HCEC 1CT (cell line): ENCODE measurements around the gene IGSF21.

Experiments
- DNase-seq: peaks from one replicate; pipeline ENCODE4 v3.0.0-alpha.2; 2017

The IGSF21 gene

DNA sequence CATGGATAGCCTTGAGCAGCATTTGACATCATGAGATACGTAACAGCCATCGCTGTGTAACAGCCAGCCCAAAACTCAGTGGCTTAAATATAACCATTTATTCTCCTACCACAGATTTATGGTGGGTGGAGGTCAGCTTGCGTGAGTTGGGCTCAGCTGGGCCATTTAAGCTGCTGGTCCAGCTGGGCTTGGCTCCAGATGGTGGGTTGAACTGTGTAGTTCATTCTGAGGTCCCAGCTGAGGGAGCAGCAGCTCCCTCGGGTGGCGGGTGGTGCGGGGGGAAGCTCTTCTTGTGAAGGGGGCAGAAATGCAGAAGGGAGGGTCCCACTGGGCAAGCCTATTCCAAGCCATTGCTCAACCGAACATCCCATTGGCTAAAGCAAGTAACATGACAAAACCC lies 75.9 kb downstream of the IGSF21 start:
- no peak for DNase-seq

DNA sequence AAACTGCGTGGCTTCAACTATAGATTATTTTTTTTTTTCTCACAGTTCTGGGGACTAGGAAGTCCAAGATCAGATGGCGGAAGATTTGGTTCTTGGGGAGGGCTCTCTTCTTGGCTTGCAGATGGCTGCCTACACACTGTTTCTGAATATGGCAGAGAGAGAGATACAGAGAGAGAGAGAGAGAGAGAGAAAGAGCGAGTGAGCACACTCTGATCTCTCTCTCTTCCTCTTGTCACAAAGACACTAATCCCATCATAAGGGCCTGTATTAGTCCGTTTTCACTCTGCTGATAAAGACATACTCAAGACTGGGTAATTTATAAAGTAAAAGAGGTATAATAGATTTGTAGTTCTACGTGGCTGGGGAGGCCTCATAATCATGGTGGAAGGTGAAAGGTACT lies 79.5 kb downstream of the IGSF21 start:
- DNase-seq = no peak

DNA sequence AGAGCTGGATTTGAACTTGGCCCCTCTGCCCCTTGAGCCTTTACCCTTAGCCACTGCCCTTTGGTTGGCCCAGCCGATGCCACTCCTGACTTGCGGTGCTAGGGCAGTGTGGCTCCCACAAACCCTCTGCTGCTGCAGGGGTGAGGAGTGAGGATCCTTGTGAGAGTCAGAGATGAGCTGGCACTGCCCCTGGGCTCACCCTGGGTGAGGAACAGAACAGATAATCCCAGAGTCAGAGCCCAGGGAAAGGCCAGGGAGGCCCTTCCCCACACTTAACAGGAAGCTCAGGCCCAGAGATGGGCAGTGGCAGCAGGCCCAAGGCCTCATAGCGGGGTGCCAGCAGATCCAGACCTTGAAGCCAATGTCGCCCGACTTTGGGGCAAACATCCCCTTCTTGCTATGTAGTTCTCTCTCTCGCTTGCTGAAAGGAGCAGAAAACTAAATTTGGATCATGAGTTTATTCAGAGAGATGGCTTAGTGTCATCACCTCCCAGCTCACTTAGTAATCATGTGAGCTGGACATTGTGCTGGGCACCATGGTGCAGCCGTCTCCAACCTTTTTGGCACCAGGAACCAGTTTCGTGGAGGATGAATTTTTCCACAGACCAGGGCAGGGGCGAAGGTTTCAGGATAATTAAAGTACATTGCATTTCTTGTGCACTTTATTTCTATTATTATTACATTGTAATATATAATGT lies 81.4 kb downstream of the IGSF21 start:
- no peak for DNase-seq

DNA sequence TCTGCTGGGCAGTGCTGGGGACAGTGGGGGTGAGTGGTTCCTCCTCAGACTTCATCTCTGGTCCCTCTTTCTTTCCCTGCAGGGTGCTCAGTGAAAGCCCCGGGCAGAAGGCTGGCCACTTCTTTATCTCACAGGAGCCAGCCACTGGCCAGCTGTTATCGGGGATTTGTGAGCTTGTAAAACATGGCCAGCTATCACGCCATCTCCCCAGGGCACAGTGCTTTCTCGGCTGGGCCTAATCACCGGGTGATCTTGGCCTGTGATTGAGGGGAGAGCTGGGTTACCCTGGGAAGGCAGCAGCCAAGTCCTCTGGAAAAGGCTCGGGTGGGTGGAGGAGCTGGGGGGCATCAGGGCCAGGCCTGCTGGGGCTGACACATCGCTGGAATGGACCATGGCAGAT lies 83.0 kb downstream of the IGSF21 start:
- no peak for DNase-seq

DNA sequence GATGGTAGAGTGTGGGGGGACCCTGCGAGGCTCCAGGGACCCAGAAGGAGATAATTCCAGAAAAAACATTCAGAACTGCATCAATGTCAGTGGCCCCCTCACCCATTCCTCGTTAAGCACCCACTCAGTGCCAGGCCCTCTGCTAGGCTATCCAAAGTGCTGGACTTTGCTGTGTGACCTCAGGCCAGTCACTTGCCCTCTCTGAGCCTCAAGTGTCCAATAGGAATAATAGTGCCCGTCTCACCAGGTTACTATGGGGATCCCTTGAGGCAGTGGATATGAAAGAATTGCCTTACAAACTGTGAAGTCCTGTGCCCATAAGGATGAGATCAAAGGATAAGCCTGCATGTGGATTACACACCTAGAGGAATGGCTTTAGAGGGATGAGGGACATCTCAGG lies 83.4 kb downstream of the IGSF21 start:
- DNase-seq = no peak

DNA sequence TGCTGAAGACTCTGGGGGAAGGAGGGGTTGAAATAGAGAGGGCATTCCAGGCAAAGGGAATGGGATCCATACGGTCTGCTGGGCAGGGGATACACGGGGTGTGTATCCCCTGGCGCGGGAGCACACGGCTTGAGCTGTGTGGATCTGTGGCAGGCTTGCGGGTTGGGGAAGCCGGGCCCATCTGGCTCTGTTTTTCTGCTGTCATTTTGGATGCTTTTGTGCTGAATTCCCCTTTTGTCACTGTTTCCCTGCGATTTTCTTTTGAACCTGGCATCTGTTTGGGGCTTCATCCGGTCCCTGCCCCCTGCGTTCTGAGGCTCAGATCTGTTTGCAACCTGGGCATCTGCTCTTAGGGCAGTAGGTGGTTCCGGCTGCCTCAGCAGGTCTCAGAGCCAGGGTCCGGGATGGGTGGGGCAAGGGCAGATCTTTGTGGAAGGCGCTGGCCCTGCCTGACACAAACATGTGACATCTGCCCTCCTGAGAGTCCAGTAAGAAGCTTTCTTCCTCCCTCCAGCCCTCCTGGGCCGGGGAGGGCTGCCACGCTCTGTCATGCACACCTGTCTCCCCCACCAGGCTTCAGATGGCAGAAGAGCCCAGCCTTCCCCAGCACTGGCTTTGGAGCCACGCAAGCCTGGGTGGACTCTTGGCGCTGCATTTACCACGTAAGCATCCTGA lies 84.0 kb downstream of the IGSF21 start:
- no peak for DNase-seq

DNA sequence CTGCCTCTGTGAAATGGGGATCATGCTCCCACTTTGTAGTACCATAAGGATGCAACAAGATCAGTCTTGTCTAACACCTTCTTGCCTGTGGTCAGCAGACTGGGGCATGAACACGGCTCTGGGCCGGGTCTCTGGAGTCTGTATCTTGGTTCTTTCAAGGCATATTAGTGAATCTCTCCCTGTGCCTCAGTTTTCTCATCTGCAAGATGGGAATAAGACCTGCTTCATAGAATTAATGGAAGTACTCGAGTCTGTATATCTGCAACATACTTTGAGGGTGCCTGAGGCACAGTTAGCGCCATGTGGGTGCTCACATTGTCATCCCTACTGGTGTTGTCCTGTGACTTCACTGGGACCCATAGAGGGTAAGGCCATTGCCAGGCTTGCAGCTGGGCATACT lies 84.6 kb downstream of the IGSF21 start:
- DNase-seq = no peak

DNA sequence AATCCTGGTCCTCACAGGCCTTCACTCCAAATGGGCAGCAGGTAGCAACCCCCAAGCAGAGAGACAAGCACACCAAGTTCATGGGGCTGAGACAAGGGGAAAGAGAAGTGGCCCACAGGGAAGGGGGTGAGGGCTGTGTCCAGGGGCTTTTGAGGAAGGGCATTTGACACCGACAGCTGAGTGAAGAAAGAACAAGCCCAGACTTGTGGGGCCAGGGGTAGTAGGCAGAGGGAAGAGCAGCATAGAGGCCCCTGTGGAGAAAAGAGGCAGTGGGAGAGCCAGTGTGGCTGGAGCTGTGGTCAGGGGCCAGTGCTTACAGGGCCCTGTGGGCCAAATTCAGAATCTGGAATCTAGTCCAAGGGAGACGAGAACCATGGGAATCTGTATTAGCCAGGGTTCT lies 85.4 kb downstream of the IGSF21 start:
- DNase-seq = no peak

DNA sequence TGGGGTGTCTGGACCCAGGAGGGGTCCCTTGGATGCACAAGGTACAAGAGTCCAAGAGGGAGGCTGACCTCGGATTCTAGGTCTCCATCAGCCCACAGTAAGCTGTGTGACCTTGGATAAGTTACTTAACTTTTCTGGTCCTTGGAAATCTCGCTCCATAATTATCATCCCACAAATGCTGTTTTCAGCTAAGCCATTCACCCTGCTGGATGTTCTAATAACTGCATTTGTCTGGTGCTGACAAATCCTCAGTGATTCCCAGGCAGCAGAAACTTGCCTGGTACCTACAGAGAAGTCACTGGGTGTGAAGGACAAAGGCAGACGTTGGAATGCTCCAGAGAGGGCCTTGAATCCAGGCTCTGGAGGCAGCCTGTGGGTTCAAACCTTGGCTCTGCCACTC lies 89.7 kb downstream of the IGSF21 start:
- DNase-seq = no peak

DNA sequence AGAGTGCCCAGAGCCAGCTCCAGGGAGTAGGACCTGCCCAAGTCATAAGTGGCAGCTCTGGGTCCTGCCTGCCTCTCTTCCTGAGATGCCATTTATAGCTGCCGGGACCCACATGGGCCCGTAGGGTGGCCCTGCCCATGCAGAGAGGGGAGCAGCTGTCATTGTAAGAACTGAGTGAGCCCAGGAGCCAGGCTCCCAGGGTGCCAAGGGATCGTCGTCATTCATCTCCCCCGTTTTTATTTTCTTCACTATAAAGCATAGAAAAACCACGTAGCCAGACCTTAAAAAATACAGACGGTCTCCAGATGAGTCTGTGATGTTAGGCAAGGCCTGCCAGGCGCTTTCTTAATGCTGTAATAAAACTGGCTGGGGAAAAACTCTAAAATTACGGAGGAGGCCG lies 90.7 kb downstream of the IGSF21 start:
- DNase-seq = no peak

DNA sequence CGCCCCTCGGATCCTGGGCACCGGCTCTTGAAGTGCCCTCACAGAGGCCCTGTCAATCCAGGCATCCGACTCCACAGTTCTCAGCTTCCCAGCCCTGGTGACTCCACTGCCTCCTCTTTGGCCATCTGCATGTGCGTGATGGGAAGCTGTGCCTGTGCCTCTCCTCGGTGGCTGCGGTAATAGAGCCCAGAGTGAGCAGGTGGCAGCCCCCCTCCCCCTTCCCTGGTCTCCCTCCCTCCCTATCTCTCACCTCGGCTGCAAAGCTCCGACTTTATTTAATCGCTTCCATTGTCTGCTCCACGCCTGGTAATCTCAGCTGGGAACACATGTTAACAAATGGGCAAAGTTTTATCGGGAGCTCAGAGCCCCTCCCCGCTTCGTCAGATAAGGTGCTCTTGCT lies 91.9 kb downstream of the IGSF21 start:
- DNase-seq = no peak

DNA sequence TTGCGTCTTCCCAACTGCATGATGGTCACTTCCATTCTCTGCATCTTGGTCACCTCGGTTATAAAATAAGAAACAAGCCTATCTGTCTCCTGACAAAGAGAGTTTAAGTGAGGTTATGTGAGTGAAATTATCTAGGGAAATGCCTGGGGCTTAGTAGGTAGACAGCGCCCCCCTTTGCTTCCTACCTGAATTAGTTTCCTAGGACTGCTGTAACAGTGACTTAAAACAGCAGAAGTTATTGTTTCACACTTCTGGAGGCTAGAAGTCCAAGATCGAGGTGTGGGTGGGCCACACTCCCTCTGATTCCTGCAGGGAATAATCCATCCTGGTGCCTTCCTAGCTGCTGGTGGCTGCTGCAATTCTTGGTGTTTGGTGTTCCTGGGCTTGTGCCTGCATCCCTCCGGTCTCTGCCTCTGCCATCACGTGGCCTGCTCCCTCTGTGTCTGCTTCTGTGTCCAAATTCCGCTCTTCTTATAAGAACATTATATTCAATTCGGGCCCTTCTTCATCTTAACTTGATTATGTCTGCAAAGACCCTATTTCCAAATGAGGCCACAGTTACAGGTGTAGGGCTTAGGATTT lies 92.6 kb downstream of the IGSF21 start:
- DNase-seq = no peak

DNA sequence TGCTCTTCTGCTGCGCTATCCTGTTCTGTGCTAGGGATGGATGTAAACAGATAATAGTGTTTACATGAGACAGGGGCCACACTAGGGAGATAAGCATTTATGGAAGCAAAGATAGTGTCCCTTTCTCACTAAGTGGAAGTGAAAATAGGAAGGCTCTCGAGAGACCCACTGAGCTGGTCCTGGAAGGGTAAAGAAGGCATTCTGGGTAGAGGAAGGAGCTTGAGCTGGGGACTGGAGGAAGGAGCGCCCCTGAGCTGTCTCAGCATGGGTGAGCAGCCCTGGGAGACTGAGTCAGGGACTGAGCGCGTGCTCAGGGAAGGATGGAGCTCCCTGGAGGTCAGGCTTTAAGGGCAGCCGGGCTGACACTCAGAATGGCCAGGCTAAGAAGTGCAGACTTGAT lies 93.3 kb downstream of the IGSF21 start:
- DNase-seq = no peak

DNA sequence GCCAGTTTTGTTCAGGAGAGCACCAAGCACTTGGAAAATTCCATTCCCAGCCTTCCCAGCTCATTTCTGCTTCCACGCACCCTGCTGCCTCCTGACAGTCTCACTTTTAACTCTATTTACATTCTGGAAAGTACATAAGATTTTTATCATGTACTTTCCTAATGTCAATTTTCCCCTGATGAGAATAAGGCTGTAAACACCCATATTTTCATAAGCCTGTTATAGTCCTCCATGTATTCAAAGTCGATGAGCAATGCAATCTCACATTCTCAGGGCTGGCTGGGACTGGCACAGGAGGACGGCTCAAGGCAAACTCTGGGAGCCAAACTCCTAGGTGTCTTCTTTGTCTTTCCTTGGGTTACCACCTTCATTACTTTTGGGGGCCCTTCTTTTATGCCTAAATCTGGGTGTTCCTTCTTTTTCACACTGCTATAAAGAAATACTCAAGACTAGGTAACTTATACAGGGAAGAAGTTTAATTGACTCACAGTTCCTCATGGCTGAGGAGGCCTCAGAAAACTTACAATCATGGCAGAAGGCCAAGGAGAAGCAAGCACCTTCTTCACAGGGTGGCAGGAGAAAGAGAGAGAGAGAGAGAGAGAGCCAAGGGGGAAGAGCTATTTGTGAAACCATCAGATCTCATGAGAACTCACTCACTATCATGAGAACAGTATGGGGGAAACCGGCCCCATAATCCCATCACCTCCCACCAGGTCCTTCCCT lies 94.6 kb downstream of the IGSF21 start:
- no peak for DNase-seq

DNA sequence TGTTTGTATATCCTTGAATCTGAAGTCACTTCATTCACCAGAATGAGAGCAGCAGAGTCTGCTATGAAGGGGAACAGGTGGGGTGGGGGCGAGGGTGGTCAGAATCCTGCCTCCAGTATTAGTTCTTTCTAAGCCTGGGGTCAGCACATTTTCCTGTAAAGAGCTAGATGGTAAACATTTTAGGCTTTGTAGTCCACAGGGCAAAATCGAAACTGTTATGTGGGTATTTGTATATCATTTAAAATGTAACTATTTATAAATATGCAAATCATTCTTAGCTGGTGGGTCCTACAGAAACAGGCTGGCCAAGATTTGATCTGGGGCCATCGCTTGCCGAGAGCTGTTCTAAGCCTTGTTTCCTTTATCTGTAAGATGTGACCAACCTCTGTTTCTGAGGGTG lies 96.0 kb downstream of the IGSF21 start:
- DNase-seq = no peak

DNA sequence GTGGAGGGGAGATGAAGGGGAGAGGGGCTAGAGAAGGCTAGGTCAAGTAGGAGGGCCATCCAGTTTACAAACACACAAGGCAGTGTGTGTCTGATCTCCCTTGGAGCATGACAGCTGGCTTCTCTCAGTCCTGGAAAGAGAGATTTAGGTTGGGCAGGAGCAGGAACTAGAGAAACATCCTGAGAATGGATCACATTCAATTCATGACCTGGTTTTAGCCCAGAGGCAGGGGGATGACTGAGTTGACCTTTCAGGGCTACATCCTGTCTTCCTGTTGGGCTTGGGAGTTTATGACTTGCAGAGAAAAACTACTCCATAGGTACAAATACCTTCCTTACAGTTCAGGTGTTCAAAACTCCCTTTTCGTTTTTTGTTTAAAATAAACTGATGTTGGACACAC lies 97.0 kb downstream of the IGSF21 start:
- DNase-seq = no peak

DNA sequence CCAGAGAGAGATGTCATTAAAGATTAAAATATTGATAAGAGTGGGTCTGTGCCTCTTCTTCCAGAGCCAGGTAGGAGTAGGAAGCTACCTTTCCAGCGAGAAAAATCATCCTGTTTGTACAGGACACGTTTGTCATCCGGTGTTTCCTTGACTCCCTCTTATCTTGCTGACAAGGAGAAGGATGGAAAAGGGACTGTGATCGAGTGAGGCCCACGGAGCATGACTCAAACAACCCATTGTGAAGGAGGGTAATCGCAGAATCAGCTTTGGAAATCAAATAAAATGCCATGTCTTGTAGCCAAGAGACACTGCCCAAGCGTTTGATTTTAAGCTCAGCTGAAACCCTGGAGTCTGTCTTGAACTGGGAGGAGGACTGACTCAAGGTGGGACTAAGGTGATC lies 97.7 kb downstream of the IGSF21 start:
- no peak for DNase-seq

DNA sequence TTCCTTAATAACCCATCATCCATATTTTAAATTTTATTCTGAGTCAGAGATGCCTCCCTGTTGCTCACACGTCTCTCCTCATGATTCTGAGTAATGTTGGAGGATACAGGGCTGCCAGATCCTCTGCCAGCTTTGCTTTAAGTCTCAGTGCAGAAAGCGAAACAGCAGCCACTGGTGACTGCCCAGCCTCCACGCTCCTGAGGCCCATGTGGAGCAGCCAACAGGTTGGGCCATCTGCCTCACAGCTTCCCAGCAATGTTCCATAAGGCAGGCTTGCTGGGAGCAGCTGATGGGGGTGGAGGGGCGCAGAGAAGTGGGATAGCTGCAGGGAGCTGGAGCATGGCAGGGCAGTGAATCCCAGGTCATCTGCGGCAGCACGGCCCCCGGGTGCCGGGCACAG lies 104.2 kb downstream of the IGSF21 start:
- DNase-seq = no peak

DNA sequence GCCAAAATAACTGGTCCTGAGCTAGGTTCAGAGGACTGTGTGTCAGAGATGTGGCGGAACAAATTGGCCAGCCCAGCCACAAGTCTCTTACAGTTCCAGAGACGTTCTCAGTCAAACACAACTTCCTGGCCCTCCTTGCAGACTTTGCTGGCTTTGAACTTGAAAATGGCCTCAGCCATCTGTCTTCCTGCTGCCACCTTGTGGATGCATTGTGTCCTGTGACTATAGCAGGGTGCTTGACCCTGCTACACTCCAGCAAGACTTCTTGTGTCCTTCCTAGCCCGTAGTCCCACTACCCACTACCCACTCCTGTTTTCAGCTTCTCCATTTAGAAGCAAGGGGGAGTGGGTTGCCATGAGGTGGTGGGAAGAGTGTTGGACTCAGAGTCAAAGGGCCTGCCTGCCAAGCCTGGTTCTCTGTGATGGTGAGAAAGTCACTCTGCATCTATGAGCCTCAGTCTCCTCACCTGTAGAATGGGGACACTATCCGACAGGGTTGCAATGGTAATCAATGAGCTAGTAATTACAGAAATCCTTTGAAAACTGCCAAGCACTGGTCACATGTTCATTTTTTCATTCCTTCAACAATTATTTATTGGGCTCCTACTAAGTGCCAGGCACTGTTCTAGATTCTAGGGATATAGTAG lies 109.9 kb downstream of the IGSF21 start:
- no peak for DNase-seq

DNA sequence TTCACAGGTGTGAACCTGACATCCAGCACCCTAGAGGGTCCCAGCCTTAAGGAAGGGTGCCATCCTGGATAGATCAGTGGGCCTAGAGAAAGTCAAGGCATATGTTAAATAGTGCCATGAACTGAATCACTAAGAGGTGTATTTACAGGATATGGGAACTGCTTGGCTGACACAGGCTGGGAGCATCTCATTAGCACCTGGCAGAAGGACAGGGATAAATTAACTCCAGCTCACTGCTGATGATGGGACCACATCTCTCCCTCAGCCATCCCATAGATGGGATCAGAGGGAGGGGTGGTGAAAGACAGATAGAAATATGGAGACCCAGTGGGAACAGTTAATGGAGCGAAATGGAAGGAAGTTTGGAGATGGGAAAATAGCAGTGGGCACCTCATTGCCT lies 122.0 kb downstream of the IGSF21 start:
- no peak for DNase-seq

DNA sequence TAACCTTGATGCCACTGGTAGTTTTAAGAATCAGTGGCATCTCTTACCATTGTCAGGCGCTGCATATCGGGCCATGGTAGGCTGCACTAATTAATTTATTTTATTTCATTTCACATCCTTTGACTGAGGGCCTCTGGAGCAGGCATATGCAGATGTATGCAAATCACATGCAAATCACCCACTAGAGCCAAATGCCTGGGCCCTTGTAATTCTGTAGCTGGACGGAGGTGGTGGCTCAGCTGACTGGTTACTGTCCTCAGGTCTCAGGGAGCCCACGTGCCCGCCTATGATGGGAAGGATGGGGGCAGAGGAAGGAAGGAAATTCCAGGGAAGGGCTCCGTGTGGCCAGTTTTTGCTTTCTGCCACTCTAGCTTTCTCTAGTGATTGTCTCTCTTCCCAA lies 122.7 kb downstream of the IGSF21 start:
- no peak for DNase-seq

DNA sequence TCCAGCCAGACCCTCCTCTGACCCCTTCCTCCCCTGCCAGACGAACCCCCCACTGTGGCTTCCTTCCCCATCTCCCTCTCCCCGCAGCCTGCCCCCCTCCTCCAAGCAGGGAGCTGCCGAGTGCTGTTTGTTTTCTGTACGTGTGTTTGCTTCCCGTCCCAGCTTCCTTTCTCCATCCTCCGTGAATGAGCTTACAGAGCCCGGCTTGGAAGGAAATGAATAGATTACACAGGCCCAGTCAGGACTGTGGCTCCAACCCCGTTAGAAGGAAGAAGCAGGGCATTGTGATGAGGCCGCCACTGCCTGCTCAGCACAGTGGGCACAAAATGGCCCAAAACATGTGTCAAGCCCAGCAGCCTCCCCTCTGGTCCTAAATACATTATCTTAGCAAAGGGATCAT lies 123.2 kb downstream of the IGSF21 start:
- DNase-seq = no peak

DNA sequence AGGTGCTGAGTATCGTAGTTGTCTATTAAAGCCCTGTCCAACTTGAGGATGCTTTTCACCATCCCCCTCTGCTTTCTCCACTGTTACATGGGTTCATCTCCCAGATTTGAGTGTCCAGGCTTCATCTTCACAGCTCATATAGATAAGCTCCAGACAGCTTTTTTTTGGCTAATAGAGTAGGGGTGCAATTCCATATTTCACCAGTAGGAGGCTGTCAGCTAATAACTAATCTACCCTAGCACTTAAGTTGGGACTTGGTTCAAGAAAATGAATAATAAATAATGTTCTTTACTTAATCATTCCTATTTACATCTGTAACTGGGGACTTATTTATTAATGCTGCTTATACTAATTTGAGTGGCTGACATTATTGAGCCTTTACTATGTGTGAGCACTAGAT lies 124.5 kb downstream of the IGSF21 start:
- no peak for DNase-seq
